Measurements from ENCODE around the gene WDFY4.

WDFY4 gene

DNA sequence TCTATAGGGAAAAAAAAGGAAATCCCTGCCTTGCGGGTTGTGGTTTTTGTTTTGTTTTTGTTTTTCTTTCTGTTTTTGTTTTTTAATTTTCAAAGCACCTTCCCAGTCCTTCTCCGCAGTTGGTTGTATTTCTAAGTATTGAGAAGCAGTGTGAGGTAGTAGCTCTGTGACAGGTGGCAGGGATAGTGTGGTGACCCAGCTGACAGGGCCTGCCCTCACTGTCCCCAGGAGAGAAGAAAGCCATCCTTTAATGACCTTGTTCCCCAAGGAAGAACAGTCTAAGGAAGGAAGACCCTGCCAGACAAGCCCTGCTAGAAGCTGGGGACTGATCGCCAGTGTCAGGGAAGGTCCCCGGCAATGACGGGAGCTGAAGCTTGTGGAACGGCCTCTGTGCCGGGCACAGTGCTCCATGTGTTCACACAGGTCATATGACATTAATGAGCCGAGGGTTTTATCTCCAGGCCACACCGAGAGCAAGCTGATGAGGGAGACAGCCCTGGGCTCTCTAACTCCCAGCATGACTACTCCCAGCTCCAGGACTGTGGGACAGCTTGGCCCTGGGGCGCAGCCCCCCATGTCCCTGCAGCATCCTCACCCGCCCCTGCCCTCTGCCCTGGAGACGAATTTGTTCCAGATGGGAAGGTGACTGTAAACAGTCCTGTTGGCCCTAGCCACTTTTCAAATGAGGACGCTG, 324.0 kb downstream of the WDFY4 start:
- H3K9ac ChIP-seq (ENCODE audit: low read length in 5 of 5) = no peak overlapping the region
- H3K4me3 ChIP-seq (ENCODE audit: low read depth in 1 of 5, low read length in 5 of 5) = peak overlapping the region in 2 of 5 donors; percentile 13 to 32
- H3K36me3 ChIP-seq (ENCODE audit: control insufficient read depth in 5 of 5, insufficient read depth in 5 of 5, low read length in 5 of 5) = no peaks in the 10 kb centered on the region
- no peak overlapping the region for H3K27ac ChIP-seq (ENCODE audit: low read depth, low read length)
- H3K9me3 ChIP-seq (ENCODE audit: control insufficient read depth in 5 of 5, low read length in 5 of 5) = no peaks in the 10 kb centered on the region
- H3K4me1 ChIP-seq (ENCODE audit: control insufficient read depth in 5 of 5, insufficient read depth in 5 of 5, low read length in 5 of 5) = peaks cover 0 to 31% (median 22%) of the 10 kb centered on the region in 5 donors
- peaks cover 0 to 3% (median 0%) of the 10 kb centered on the region in 5 donors for H3K27me3 ChIP-seq (ENCODE audit: control insufficient read depth in 5 of 5, insufficient read depth in 4 of 5, low read length in 5 of 5)

- peaks cover 0 to 32% (median 23%) of the 10 kb centered on the region in 5 donors for H3K4me1 ChIP-seq (ENCODE audit: control insufficient read depth in 5 of 5, insufficient read depth in 5 of 5, low read length in 5 of 5)
- H3K9ac ChIP-seq (ENCODE audit: low read length in 5 of 5) = no peak overlapping the region
- H3K9me3 ChIP-seq (ENCODE audit: control insufficient read depth in 5 of 5, low read length in 5 of 5) = no peaks in the 10 kb centered on the region
Observed at GRCh38 chr10:49009199-49009979, 324.7 kb downstream of the WDFY4 start.

DNA sequence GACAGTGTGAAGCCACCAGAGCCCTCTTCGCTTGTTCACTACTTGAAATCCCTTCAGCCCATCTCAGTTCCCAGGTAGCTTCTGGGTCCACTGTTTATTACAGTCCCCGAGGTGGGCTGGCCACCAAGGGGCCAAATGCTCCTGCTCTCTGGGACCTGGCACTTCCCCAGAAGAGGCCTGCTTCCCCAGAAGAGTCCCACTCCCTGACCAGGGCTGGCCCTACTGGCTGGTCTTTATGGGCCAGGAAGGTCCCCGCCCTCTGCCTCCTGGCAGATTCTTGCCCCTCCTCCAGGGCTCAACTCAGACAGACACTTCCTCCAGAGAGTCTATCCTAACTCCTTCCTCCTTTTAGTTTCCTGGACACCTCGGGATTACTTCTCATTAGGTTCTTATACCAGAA, 325.6 kb downstream of the WDFY4 start:
- peaks cover 0 to 33% (median 23%) of the 10 kb centered on the region in 5 donors for H3K4me1 ChIP-seq (ENCODE audit: control insufficient read depth in 5 of 5, insufficient read depth in 5 of 5, low read length in 5 of 5)
- no peaks in the 10 kb centered on the region for H3K36me3 ChIP-seq (ENCODE audit: control insufficient read depth in 5 of 5, insufficient read depth in 5 of 5, low read length in 5 of 5)
- H3K9me3 ChIP-seq (ENCODE audit: control insufficient read depth in 5 of 5, low read length in 5 of 5) = no peaks in the 10 kb centered on the region
- H3K9ac ChIP-seq (ENCODE audit: low read length in 5 of 5) = no peak overlapping the region
- H3K27me3 ChIP-seq (ENCODE audit: control insufficient read depth in 5 of 5, insufficient read depth in 4 of 5, low read length in 5 of 5) = peaks cover 0 to 3% (median 0%) of the 10 kb centered on the region in 5 donors
- H3K27ac ChIP-seq (ENCODE audit: low read depth, low read length) = no peak overlapping the region
- no peak overlapping the region for H3K4me3 ChIP-seq (ENCODE audit: low read depth in 1 of 5, low read length in 5 of 5)

More at GRCh38 chr10:49009199-49009979, 324.7 kb downstream of the WDFY4 start:
- Histone ChIP-seq H3K4me3 (ENCODE audit: low read depth in 1 of 5, low read length in 5 of 5) (peak overlapping the region in 2 of 5 donors; percentile 13 to 32), H3K27me3 (ENCODE audit: control insufficient read depth in 5 of 5, insufficient read depth in 4 of 5, low read length in 5 of 5) (peaks cover 0 to 3% (median 0%) of the 10 kb centered on the region in 5 donors), H3K36me3 (ENCODE audit: control insufficient read depth in 5 of 5, insufficient read depth in 5 of 5, low read length in 5 of 5) (no peaks in the 10 kb centered on the region), H3K27ac (ENCODE audit: low read depth, low read length) (no peak overlapping the region)

- no peak overlapping the region for H3K9ac ChIP-seq (ENCODE audit: low read length in 5 of 5)
- H3K9me3 ChIP-seq (ENCODE audit: control insufficient read depth in 5 of 5, low read length in 5 of 5) = no peaks in the 10 kb centered on the region
- peaks cover 0 to 31% (median 23%) of the 10 kb centered on the region in 5 donors for H3K4me1 ChIP-seq (ENCODE audit: control insufficient read depth in 5 of 5, insufficient read depth in 5 of 5, low read length in 5 of 5)
- no peak overlapping the region for H3K27ac ChIP-seq (ENCODE audit: low read depth, low read length)
- H3K27me3 ChIP-seq (ENCODE audit: control insufficient read depth in 5 of 5, insufficient read depth in 4 of 5, low read length in 5 of 5) = peaks cover 0 to 3% (median 0%) of the 10 kb centered on the region in 5 donors
- no peaks in the 10 kb centered on the region for H3K36me3 ChIP-seq (ENCODE audit: control insufficient read depth in 5 of 5, insufficient read depth in 5 of 5, low read length in 5 of 5)
- no peak overlapping the region for H3K4me3 ChIP-seq (ENCODE audit: low read depth in 1 of 5, low read length in 5 of 5)
Observed at GRCh38 chr10:49010865-49011264, 326.2 kb downstream of the WDFY4 start.

DNA sequence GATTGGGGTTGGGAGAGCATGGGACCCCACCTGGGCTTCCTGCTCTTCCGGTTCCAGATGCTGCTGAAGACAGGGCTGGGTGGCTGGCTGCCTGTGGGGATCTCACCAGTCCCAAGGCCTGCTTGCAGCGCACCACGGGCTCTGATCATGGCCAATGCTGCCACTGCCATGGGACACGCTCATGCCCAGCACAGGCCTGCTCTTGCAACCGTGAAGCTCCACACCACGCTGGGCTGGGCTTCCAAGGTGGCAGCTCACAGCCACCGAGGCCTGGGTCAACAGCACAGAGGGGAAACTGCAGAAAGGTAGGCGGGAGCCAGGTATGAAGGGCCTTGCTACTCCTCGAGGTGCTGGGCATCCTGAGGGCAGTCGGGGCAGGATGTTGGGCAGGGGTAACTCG, 327.1 kb downstream of the WDFY4 start:
- Histone ChIP-seq H3K4me3 (ENCODE audit: low read depth in 1 of 5, low read length in 5 of 5) (no peak overlapping the region), H3K27me3 (ENCODE audit: control insufficient read depth in 5 of 5, insufficient read depth in 4 of 5, low read length in 5 of 5) (peaks cover 0 to 3% (median 0%) of the 10 kb centered on the region in 5 donors), H3K9ac (ENCODE audit: low read length in 5 of 5) (no peak overlapping the region), H3K9me3 (ENCODE audit: control insufficient read depth in 5 of 5, low read length in 5 of 5) (no peaks in the 10 kb centered on the region), H3K36me3 (ENCODE audit: control insufficient read depth in 5 of 5, insufficient read depth in 5 of 5, low read length in 5 of 5) (peaks cover 0 to 3% (median 0%) of the 10 kb centered on the region in 5 donors), H3K4me1 (ENCODE audit: control insufficient read depth in 5 of 5, insufficient read depth in 5 of 5, low read length in 5 of 5) (peaks cover 0 to 31% (median 23%) of the 10 kb centered on the region in 5 donors), H3K27ac (ENCODE audit: low read depth, low read length) (no peak overlapping the region)

DNA sequence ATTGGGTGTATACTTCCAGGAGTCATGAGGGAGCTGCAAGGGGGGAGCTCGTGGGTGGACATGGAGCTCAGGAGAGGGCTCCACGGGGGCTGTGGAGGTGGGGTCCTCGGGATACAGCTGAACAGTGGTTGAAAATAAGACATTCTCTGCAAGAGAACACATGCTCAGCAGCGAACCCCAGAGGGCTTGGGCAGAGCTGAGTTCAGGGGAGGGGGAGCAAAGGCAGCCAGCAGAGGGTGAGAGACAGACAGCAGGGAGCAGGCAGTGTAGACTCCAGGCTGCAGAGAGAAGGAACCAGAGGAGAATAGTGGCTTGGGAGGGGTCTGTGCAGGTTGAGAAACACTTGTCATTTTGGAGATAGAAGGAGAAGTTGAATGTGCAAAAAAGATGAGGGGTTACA, 327.9 kb downstream of the WDFY4 start:
- Histone ChIP-seq H3K4me1 (ENCODE audit: control insufficient read depth in 5 of 5, insufficient read depth in 5 of 5, low read length in 5 of 5) (peaks cover 0 to 31% (median 23%) of the 10 kb centered on the region in 5 donors), H3K36me3 (ENCODE audit: control insufficient read depth in 5 of 5, insufficient read depth in 5 of 5, low read length in 5 of 5) (peaks cover 0 to 7% (median 0%) of the 10 kb centered on the region in 5 donors), H3K9me3 (ENCODE audit: control insufficient read depth in 5 of 5, low read length in 5 of 5) (no peaks in the 10 kb centered on the region), H3K9ac (ENCODE audit: low read length in 5 of 5) (no peak overlapping the region), H3K4me3 (ENCODE audit: low read depth in 1 of 5, low read length in 5 of 5) (no peak overlapping the region), H3K27me3 (ENCODE audit: control insufficient read depth in 5 of 5, insufficient read depth in 4 of 5, low read length in 5 of 5) (peaks cover 0 to 3% (median 0%) of the 10 kb centered on the region in 5 donors), H3K27ac (ENCODE audit: low read depth, low read length) (no peak overlapping the region)

- H3K27me3 ChIP-seq (ENCODE audit: control insufficient read depth in 5 of 5, insufficient read depth in 4 of 5, low read length in 5 of 5) = peaks cover 0 to 3% (median 0%) of the 10 kb centered on the region in 5 donors
- no peak overlapping the region for H3K9ac ChIP-seq (ENCODE audit: low read length in 5 of 5)
- peaks cover 0 to 13% (median 5%) of the 10 kb centered on the region in 5 donors for H3K4me1 ChIP-seq (ENCODE audit: control insufficient read depth in 5 of 5, insufficient read depth in 5 of 5, low read length in 5 of 5)
- no peaks in the 10 kb centered on the region for H3K9me3 ChIP-seq (ENCODE audit: control insufficient read depth in 5 of 5, low read length in 5 of 5)
- H3K27ac ChIP-seq (ENCODE audit: low read depth, low read length) = no peak overlapping the region
- peaks cover 0 to 15% (median 10%) of the 10 kb centered on the region in 5 donors for H3K36me3 ChIP-seq (ENCODE audit: control insufficient read depth in 5 of 5, insufficient read depth in 5 of 5, low read length in 5 of 5)
- H3K4me3 ChIP-seq (ENCODE audit: low read depth in 1 of 5, low read length in 5 of 5) = no peak overlapping the region
Observed at GRCh38 chr10:49015700-49016099, 331.0 kb downstream of the WDFY4 start.

- peaks cover 3 to 15% (median 7%) of the 10 kb centered on the region in 5 donors for H3K36me3 ChIP-seq (ENCODE audit: control insufficient read depth in 5 of 5, insufficient read depth in 5 of 5, low read length in 5 of 5)
- H3K27ac ChIP-seq (ENCODE audit: low read depth, low read length) = no peak overlapping the region
- H3K4me1 ChIP-seq (ENCODE audit: control insufficient read depth in 5 of 5, insufficient read depth in 5 of 5, low read length in 5 of 5) = peaks cover 8 to 17% (median 15%) of the 10 kb centered on the region in 5 donors
- no peak overlapping the region for H3K9ac ChIP-seq (ENCODE audit: low read length in 5 of 5)
- no peak overlapping the region for H3K4me3 ChIP-seq (ENCODE audit: low read depth in 1 of 5, low read length in 5 of 5)
- no peaks in the 10 kb centered on the region for H3K27me3 ChIP-seq (ENCODE audit: control insufficient read depth in 5 of 5, insufficient read depth in 4 of 5, low read length in 5 of 5)
- no peaks in the 10 kb centered on the region for H3K9me3 ChIP-seq (ENCODE audit: control insufficient read depth in 5 of 5, low read length in 5 of 5)
Observed at GRCh38 chr10:49021685-49022084, 337.0 kb downstream of the WDFY4 start.

DNA sequence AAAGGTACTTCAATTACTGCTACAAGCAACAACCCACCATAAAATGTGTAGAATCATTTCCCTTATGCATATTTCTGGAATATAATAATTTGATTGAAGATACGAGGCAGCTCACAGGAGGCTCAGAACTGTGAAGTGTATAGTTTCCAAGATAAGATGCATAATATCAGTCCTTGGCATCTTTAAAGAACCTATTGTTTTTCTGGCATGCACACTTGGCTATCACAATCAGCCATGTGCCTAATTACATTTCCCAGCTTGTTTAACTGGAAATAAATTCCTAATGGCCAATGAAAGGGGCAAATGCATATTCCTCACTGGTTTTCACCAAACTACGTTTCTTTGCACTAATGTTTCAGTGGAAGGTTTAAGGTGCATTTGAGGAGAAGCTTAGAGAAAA, 338.4 kb downstream of the WDFY4 start:
- H3K9me3 ChIP-seq (ENCODE audit: control insufficient read depth in 5 of 5, low read length in 5 of 5) = no peaks in the 10 kb centered on the region
- H3K27me3 ChIP-seq (ENCODE audit: control insufficient read depth in 5 of 5, insufficient read depth in 4 of 5, low read length in 5 of 5) = no peaks in the 10 kb centered on the region
- peak overlapping the region in 1 of 5 donors; percentile 49 for H3K9ac ChIP-seq (ENCODE audit: low read length in 5 of 5)
- H3K27ac ChIP-seq (ENCODE audit: low read depth, low read length) = peak overlapping the region; percentile 98
- peaks cover 3 to 13% (median 5%) of the 10 kb centered on the region in 5 donors for H3K36me3 ChIP-seq (ENCODE audit: control insufficient read depth in 5 of 5, insufficient read depth in 5 of 5, low read length in 5 of 5)
- no peak overlapping the region for H3K4me3 ChIP-seq (ENCODE audit: low read depth in 1 of 5, low read length in 5 of 5)
- H3K4me1 ChIP-seq (ENCODE audit: control insufficient read depth in 5 of 5, insufficient read depth in 5 of 5, low read length in 5 of 5) = peaks cover 8 to 17% (median 15%) of the 10 kb centered on the region in 5 donors

DNA sequence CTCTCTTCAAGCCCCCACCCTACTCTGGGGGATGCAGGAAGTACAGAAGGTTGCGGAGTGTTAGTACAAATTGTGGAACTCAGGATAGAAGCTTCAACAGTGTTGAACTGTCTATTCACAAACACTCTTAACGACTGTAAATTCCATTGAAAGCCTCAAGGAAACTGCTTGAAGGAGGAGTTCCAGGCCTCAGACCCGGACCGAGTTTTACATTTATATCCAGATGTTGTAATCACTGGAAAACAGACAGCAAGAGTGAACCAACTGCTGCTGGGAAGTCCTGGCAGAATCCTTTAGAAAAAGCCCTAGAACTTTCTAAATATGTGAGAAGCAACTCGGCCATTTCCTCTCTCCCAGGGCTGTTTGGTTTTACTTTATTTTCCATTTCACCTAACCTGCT, 339.1 kb downstream of the WDFY4 start:
- H3K36me3 ChIP-seq (ENCODE audit: control insufficient read depth in 5 of 5, insufficient read depth in 5 of 5, low read length in 5 of 5) = peaks cover 0 to 13% (median 6%) of the 10 kb centered on the region in 5 donors
- H3K9me3 ChIP-seq (ENCODE audit: control insufficient read depth in 5 of 5, low read length in 5 of 5) = no peaks in the 10 kb centered on the region
- no peaks in the 10 kb centered on the region for H3K27me3 ChIP-seq (ENCODE audit: control insufficient read depth in 5 of 5, insufficient read depth in 4 of 5, low read length in 5 of 5)
- H3K27ac ChIP-seq (ENCODE audit: low read depth, low read length) = peak overlapping the region; percentile 98
- peaks cover 8 to 17% (median 15%) of the 10 kb centered on the region in 5 donors for H3K4me1 ChIP-seq (ENCODE audit: control insufficient read depth in 5 of 5, insufficient read depth in 5 of 5, low read length in 5 of 5)
- H3K4me3 ChIP-seq (ENCODE audit: low read depth in 1 of 5, low read length in 5 of 5) = peak overlapping the region in 1 of 5 donors; percentile 11
- peak overlapping the region; percentile 21 to 67 (median 34) for H3K9ac ChIP-seq (ENCODE audit: low read length in 5 of 5)
